Measurements from ENCODE around the gene COL28A1.

The COL28A1 gene

GRCh38 chr7:7452652-7453051, 83.0 kb downstream of the COL28A1 start:
- no peak for DNase-seq

GRCh38 chr7:7452119-7452518, 83.6 kb downstream of the COL28A1 start:
- no peak for DNase-seq

DNA sequence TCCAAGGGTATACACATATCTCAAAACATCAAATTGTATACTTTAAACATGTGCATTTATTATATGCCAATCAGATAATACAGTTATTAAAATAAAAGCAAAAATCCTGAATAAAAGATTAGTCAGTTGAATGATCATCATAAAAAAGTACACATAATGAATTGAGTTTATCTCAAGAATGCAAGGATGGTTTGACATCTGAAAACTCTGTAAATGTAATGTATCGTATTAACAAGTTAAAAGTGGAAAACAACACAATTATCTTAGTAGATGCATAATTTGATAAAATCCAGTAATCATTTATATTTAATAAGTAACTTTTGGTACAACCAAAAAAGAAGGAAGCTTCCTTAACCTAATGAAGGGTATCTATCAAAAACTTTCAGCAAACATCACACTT, 86.6 kb downstream of the COL28A1 start:
- DNase-seq, result no peak

DNA sequence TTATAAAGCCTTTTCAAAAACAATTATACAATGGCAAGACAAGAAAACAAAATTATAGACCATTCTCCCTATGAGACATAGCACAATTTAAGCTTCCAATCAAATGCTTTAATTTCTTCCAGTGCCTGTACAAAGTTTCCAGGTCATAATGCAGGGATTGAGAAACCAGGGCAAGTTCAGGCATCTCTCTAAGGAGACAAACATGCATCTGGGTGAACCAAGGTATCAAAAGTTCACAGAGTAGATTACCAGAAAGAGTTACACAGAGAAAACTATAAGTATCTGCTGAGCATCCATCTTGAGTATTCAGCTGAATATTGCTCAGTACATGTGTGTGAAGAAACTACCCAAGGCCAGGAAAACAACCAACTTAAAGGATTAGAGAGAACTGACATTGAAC, 89.1 kb downstream of the COL28A1 start:
- DNase-seq, result no peak

GRCh38 chr7:7443806-7444350, 91.8 kb downstream of the COL28A1 start:
- DNase-seq, result no peak

DNA sequence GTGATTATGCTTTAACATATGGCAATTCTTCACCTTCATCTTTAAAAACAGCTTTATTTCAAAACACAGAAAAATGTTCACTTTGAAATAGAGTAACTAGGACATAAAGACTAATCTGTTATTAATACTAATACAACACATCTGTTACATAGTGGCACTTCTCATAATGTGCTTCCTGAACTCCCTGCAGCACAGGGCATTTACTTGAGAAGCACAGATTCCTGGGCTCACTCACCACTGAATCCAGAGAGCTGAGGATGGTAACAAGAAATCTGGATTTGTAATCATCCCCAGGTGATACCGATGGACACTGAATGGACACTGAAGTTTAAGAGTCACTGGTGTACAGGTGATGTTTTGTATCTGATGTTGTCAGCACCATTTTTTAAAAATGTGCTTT, 96.1 kb downstream of the COL28A1 start:
- DNase-seq, result no peak

DNA sequence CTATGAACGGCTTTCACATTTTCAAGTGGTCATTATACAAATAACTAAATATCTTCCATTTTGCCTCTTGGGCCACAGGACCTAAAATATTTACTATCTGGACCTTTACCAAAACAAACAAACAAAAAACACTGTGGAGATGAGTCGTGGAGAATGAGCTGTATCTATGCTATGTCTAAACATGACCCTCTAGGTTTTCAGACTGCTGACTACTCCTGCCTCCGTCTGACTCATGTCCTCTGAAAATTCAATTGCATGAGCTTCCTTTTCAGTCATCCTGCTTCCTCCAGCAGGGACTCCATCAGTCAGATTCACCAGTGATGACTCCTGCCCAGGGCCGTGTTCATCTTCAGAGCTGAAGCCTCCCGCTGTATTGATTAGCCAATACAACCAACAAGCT, 96.8 kb downstream of the COL28A1 start:
- no peak for DNase-seq

DNA sequence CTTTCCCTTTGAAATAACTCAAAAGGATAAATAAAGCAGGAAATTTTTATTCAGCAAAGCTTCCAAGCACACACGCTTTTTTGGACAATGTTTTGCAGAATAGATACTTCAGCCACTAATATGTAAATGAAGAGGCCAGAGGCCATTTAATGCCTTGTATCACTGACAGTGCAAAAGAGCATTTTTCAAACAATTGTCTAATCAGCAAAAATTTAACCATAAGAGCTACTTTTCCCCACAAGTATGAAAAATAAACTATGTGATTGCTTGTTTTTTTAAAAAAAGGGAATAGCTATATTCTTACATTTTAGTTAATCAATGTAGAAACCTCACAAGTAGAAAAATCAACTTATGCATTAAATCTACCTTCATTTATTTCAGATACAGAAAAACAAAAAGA, 99.7 kb downstream of the COL28A1 start:
- no peak for DNase-seq

GRCh38 chr7:7434329-7434728, 101.3 kb downstream of the COL28A1 start:
- DNase-seq, result no peak

GRCh38 chr7:7433811-7434210, 101.9 kb downstream of the COL28A1 start:
- DNase-seq, result no peak

- DNase-seq, result no peak
These were observed 102.7 kb downstream of the COL28A1 start for GRCh38 chr7:7432979-7433378.

DNA sequence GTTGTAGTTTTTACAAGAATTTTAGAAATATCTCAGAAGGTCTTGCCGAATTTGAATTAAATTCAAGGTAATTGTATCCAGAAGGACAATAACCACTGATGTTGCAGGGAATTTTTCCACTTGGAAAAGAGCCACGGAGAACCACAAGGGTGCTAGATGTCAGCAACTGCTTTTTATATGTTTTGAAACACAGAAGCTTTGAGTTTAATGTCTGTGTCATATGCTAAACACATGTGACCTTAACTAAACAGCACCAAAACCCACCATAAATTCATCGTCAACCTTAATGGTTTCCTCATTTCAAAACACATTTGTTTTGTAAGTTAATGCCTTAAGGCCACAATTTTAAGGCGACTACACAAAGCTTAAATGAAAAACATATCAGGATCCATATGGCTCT, 106.9 kb downstream of the COL28A1 start:
- DNase-seq, result no peak

- DNase-seq, result no peak
These were observed 108.3 kb downstream of the COL28A1 start for GRCh38 chr7:7427363-7427762.

- no peak for DNase-seq
These were observed 109.0 kb downstream of the COL28A1 start for GRCh38 chr7:7426676-7427075.

GRCh38 chr7:7425321-7425720, 110.4 kb downstream of the COL28A1 start:
- no peak for DNase-seq

DNA sequence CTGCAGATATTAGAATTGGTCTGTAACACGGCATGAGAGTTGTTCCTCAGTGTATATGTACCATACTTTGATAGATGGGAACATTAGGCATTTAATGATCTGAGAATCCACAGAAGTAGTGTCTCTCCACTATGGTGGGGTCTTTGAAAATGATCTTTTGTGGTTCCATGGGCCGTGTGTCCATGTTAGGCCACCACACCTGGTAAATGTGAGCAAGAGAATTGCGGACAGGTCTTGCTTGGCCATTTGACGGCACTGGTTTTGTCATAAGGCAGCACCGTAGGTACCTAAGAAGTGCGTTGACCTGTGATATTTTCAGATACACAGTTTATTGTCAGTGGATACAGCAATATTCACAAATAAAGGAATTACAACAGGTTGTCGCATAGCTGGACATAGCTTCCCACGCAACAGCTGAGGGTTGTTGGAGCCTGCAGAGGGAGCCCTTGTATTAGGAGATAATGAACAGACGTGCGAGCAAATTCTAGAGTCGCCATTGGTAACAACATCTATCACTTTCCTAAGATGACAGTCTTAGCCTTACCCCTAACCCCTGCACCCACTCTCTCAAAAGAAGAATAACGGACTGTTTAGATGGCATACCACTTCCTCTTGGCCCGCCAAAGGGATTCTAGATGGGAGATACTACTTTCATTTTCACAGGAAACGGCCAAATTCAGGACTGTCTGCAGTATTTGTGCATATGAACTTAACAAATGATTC, 111.4 kb downstream of the COL28A1 start:
- peak; percentile 45 to 57 for DNase-seq

- DNase-seq, result no peak
These were observed 113.0 kb downstream of the COL28A1 start for GRCh38 chr7:7422641-7423040.

DNA sequence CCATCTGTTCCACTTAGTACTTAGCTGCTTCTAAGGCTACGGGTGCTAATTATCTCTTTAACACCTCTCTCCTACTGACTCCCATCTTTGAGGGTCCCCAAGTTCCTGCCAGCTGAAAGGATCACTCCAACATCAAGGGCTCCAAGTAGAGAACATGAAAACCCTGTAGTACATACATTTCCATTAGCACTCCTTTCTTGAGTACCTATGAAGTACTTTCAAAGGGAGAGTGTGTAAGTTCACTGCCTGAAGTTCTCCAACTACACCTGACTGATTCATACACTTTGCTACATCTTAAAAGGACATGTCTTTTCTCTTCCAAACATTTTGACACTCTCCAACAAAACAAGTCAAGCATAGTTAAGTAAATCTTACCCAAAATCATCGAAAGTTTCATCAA, 113.8 kb downstream of the COL28A1 start:
- no peak for DNase-seq

- no peak for DNase-seq
These were observed 116.7 kb downstream of the COL28A1 start for GRCh38 chr7:7418997-7419396.

GRCh38 chr7:7417851-7418250, 117.8 kb downstream of the COL28A1 start:
- DNase-seq, result no peak

- DNase-seq, result no peak
These were observed 118.3 kb downstream of the COL28A1 start for GRCh38 chr7:7417414-7417813.

GRCh38 chr7:7416031-7416858, 119.4 kb downstream of the COL28A1 start:
- peak in 1 of 2 experiments; percentile 19 for DNase-seq

DNA sequence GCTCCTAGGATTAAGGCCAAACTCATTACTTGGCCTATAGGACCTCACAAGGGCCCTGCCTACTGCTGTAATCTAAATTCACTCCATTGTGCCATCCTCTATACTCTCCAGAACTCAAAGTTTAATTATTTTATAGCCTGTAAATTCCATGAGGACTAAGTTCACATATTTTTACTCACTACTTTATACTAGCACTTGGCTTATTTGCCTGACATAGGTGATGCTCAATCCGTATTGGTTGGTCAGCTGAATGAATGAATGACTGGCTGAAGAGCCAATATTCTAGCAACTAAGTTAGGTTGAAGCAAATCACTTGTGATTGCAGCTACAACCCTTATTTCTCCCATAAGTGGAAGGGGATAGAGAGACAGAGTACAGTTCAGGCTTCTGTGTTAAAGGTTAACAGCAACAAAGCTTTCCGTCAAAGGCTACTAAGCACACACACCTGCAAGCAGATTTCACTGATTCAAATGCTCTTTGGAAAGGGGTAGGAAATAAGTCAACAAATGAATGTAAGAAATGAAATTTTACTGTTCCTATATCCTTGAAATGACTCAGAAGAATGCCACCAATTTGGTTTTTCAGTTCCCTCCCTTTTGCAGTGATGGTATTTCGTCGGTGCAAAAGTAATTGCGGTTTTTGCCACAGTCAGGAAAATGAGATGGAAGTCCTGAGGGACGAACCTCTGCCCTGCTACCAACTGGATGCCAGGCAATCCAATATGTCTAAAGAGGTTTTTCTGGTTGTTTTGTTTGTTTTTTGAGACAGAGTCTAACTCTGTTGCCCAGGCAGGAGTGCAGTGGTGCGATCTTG, 120.7 kb downstream of the COL28A1 start:
- no peak for DNase-seq

All from activated T-cell treated with anti-CD3 and anti-CD28 coated beads, Interleukin-2, amount 50 U/mL, for 48 hours (primary cell).